Activated CD8-positive, alpha-beta memory T cell treated with anti-CD3 and anti-CD28 coated beads for 1 hour (primary cell): ENCODE results near the gene NEK11.

Experiments used
- DNase-seq, 2 donors: peaks; one replicate each; pipeline ENCODE4 v3.0.0-alpha.2; 2020; ENCODE audit warnings: low read depth in 1 of 2; ENCODE audit errors: extremely low read depth in 1 of 2

NEK11 gene

GRCh38 chr3:131026321-131027151, at the start of gene NEK11, which contains the start of gene ASTE1:
TSS of gene NEK11 (plus strand) at chr3:131026877. CDS start at chr3:131029709, 2,832 bp downstream.
TSS of gene ASTE1 (minus strand) at chr3:131026825. CDS start at chr3:131025306, 1,519 bp downstream.
- DNase-seq = peak; percentile 77 to 86

- no peak for DNase-seq
These were observed 47.6 kb upstream of the NEK11 start for GRCh38 chr3:130979117-130979516.

- DNase-seq = no peak
These were observed 45.2 kb upstream of the NEK11 start for GRCh38 chr3:130981469-130981868.

GRCh38 chr3:130990282-130990681, 36.4 kb upstream of the NEK11 start:
- DNase-seq = no peak

- no peak for DNase-seq
These were observed 35.6 kb upstream of the NEK11 start for GRCh38 chr3:130991126-130991525.

- DNase-seq = no peak
These were observed 34.3 kb upstream of the NEK11 start for GRCh38 chr3:130992344-130992743.

GRCh38 chr3:130997289-130997688, 29.4 kb upstream of the NEK11 start:
- no peak for DNase-seq

GRCh38 chr3:131001071-131001470, 25.6 kb upstream of the NEK11 start:
- DNase-seq = no peak

- DNase-seq = no peak
These were observed 22.1 kb upstream of the NEK11 start for GRCh38 chr3:131004603-131005002.

- DNase-seq = no peak
These were observed 19.4 kb upstream of the NEK11 start for GRCh38 chr3:131007256-131007655.

GRCh38 chr3:131007782-131008181, 18.9 kb upstream of the NEK11 start:
- DNase-seq = no peak

- DNase-seq = no peak
These were observed 18.4 kb upstream of the NEK11 start for GRCh38 chr3:131008326-131008725.

GRCh38 chr3:131009698-131010097, 17.0 kb upstream of the NEK11 start:
- DNase-seq = no peak

- DNase-seq = no peak
These were observed 7.7 kb upstream of the NEK11 start for GRCh38 chr3:131018970-131019369.

- no peak for DNase-seq
These were observed 6.5 kb upstream of the NEK11 start for GRCh38 chr3:131020122-131020693.

- DNase-seq = no peak
These were observed 1.1 kb upstream of the NEK11 start for GRCh38 chr3:131025539-131025938.

GRCh38 chr3:131028844-131029243, 2.2 kb downstream of the NEK11 start:
- DNase-seq = no peak

- no peak for DNase-seq
These were observed 5.0 kb downstream of the NEK11 start for GRCh38 chr3:131031660-131032059.

- no peak for DNase-seq
These were observed 6.9 kb downstream of the NEK11 start for GRCh38 chr3:131033480-131034080.

GRCh38 chr3:131036200-131036816, 9.6 kb downstream of the NEK11 start:
- DNase-seq = no peak

- DNase-seq = no peak
These were observed 10.3 kb downstream of the NEK11 start for GRCh38 chr3:131036986-131037385.
